H9 (cell line): ENCODE results near the gene PKP1. TPM values are rescaled to one million over a fixed set of nuclear protein-coding genes. Genes with fewer than 3 reads are reported as not detected.

Experiments used
- DNase-seq: peaks from one replicate; pipeline ENCODE4 v3.0.0-alpha.2; 2017
- H2AFZ ChIP-seq: one replicate; pipeline ENCODE4 v1.6.1; 2013; ENCODE audit warnings: mild to moderate bottlenecking, low read length, control low read depth, moderate library complexity
- H2AK5ac ChIP-seq: 2 replicates; pipeline ENCODE4 v1.6.1; 2013; ENCODE audit warnings: low read length, control low read depth, mixed read lengths; ENCODE audit not compliant: insufficient read length
- H2BK120ac ChIP-seq: one replicate; pipeline ENCODE4 v1.6.1; 2013; ENCODE audit warnings: low read depth, mild to moderate bottlenecking, low read length, control low read depth, inconsistent platforms; ENCODE audit not compliant: poor library complexity, severe bottlenecking
- H2BK12ac ChIP-seq: 2 replicates; pipeline ENCODE4 v1.6.1; 2013; ENCODE audit warnings: low read length, control low read depth, mixed read lengths, low read depth; ENCODE audit not compliant: insufficient read length
- H2BK15ac ChIP-seq: 2 replicates; pipeline ENCODE4 v1.6.1; 2013; ENCODE audit warnings: low read depth, low read length, control low read depth
- H2BK20ac ChIP-seq: one replicate; pipeline ENCODE4 v1.6.1; 2013; ENCODE audit warnings: low read depth, mild to moderate bottlenecking, low read length, control low read depth, inconsistent platforms; ENCODE audit not compliant: poor library complexity, severe bottlenecking
- H2BK5ac ChIP-seq: 2 replicates; pipeline ENCODE4 v1.6.1; 2013; ENCODE audit warnings: low read length, control low read depth, mixed read lengths; ENCODE audit not compliant: insufficient read length
- H3K14ac ChIP-seq: 2 replicates; pipeline ENCODE4 v1.6.1; 2013; ENCODE audit warnings: low read length, control low read depth; ENCODE audit not compliant: insufficient read depth
- H3K18ac ChIP-seq: 2 replicates; pipeline ENCODE4 v1.6.1; 2013; ENCODE audit warnings: low read depth, mild to moderate bottlenecking, mixed read lengths, low read length, control low read depth; ENCODE audit not compliant: insufficient read length
- H3K23ac ChIP-seq: 2 replicates; pipeline ENCODE4 v1.6.1; 2013; ENCODE audit warnings: low read length, control low read depth, mixed read lengths, low read depth; ENCODE audit not compliant: insufficient read length
- H3K23me2 ChIP-seq: 2 replicates; pipeline ENCODE4 v1.6.1; 2013; ENCODE audit warnings: low read depth, mild to moderate bottlenecking, mixed read lengths, low read length, control low read depth; ENCODE audit not compliant: insufficient read length, poor library complexity, severe bottlenecking
- H3K27ac ChIP-seq: 2 replicates; pipeline ENCODE4 v1.5.1; 2013; ENCODE audit warnings: low read length, control low read depth, mixed read lengths, low read depth; ENCODE audit not compliant: insufficient read length
- H3K27me3 ChIP-seq: 2 replicates; pipeline ENCODE4 v1.6.1; 2013; ENCODE audit warnings: low read length, control low read depth, inconsistent platforms; ENCODE audit not compliant: insufficient read depth
- H3K4ac ChIP-seq: 2 replicates; pipeline ENCODE4 v1.6.1; 2013; ENCODE audit warnings: low read depth, mild to moderate bottlenecking, control low read depth, inconsistent platforms, low read length, moderate library complexity
- H3K4me1 ChIP-seq: 2 replicates; pipeline ENCODE4 v1.6.1; 2013; ENCODE audit warnings: low read length, control low read depth, inconsistent platforms; ENCODE audit not compliant: insufficient read depth
- H3K4me2 ChIP-seq: 2 replicates; pipeline ENCODE4 v1.6.1; 2013; ENCODE audit warnings: low read length, control low read depth, mixed read lengths; ENCODE audit not compliant: insufficient read length, insufficient read depth
- H3K56ac ChIP-seq: 2 replicates; pipeline ENCODE4 v1.6.1; 2013; ENCODE audit warnings: low read depth, mild to moderate bottlenecking, mixed read lengths, low read length, control low read depth; ENCODE audit not compliant: insufficient read length
- H3K79me1 ChIP-seq: 2 replicates; pipeline ENCODE4 v1.6.1; 2013; ENCODE audit warnings: low read depth, mild to moderate bottlenecking, moderate library complexity, low read length, control low read depth, inconsistent platforms; ENCODE audit not compliant: insufficient read depth, poor library complexity, severe bottlenecking
- H3K79me2 ChIP-seq: 2 replicates; pipeline ENCODE4 v1.6.1; 2013; ENCODE audit warnings: low read length, control low read depth, inconsistent platforms; ENCODE audit not compliant: insufficient read depth
- H3K9ac ChIP-seq: 2 replicates; pipeline ENCODE4 v1.6.1; 2013; ENCODE audit warnings: low read length, control low read depth, mixed read lengths; ENCODE audit not compliant: insufficient read length; ENCODE audit errors: extremely low read depth
- H3K9me3 ChIP-seq: one replicate; pipeline ENCODE4 v1.6.1; 2013; ENCODE audit warnings: low read depth, low read length, inconsistent platforms; ENCODE audit not compliant: control insufficient read depth
- H3T11ph ChIP-seq: one replicate; pipeline ENCODE4 v1.6.1; 2013; ENCODE audit warnings: mild to moderate bottlenecking, low read length, control low read depth, inconsistent platforms
- H4K20me1 ChIP-seq: one replicate; pipeline ENCODE4 v1.6.1; 2013; ENCODE audit not compliant: control insufficient read depth, insufficient read length, insufficient read depth
- H4K5ac ChIP-seq: 2 replicates; pipeline ENCODE4 v1.6.1; 2013; ENCODE audit warnings: low read depth, mild to moderate bottlenecking, mixed read lengths, low read length, control low read depth; ENCODE audit not compliant: insufficient read length
- H4K8ac ChIP-seq: replicated peaks from 2 replicates; pipeline ENCODE4 v1.6.1; 2013; ENCODE audit warnings: low read length, control low read depth, mixed read lengths, low read depth; ENCODE audit not compliant: insufficient read length
- H4K91ac ChIP-seq: 2 replicates; pipeline ENCODE4 v1.6.1; 2013; ENCODE audit warnings: low read depth, mild to moderate bottlenecking, moderate library complexity, mixed read lengths, low read length, control low read depth; ENCODE audit not compliant: insufficient read length
- H3K27ac Mint-ChIP-seq, 3 experiments: 2 replicates in 2 of 3; 3 replicates in 1 of 3; pipeline ENCODE4 v1.8.0; 2020 to 2021; ENCODE audit warnings: mixed read lengths in 3 of 3, mild to moderate bottlenecking in 1 of 3, moderate library complexity in 1 of 3
- H3K27me3 Mint-ChIP-seq: 2 replicates; pipeline ENCODE4 v1.8.0; 2021; ENCODE audit warnings: low read depth, mild to moderate bottlenecking, moderate library complexity, mixed read lengths
- H3K36me3 Mint-ChIP-seq, 3 experiments: 2 replicates in 2 of 3; 3 replicates in 1 of 3; pipeline ENCODE4 v1.8.0; 2020 to 2021; ENCODE audit warnings: low read depth in 3 of 3, mixed read lengths in 3 of 3; ENCODE audit not compliant: insufficient read depth in 1 of 3
- H3K4me1 Mint-ChIP-seq, 2 experiments: 2 replicates each; pipeline ENCODE4 v1.8.0; 2020; ENCODE audit warnings: mixed read lengths in 2 of 2
- H3K4me3 Mint-ChIP-seq, 2 experiments: 2 replicates in 1 of 2; 3 replicates in 1 of 2; pipeline ENCODE4 v1.8.0; 2020 to 2021; ENCODE audit warnings: mild to moderate bottlenecking in 2 of 2, mixed read lengths in 2 of 2, moderate library complexity in 1 of 2
- H3K9me3 Mint-ChIP-seq, 2 experiments: 2 replicates in 1 of 2; 3 replicates in 1 of 2; pipeline ENCODE4 v1.8.0; 2020; ENCODE audit warnings: mild to moderate bottlenecking in 2 of 2, mixed read lengths in 2 of 2, moderate library complexity in 1 of 2
- CTCF ChIP-seq: fragments of 200-600 bp; sonication (generic); conservative IDR thresholded peaks from 3 replicates; pipeline ENCODE4 v1.8.0; 2021; ENCODE audit warnings: antibody characterized with exemption, mild to moderate bottlenecking
- WGBS: extraction: QIAGEN DNeasy Blood & Tissue Kit; methylation state at CpG from one replicate; pipeline ENCODE4 v1.1.7; 2013; ENCODE audit warnings: missing lambda C conversion rate, low lambda C conversion rate, mixed read lengths; ENCODE audit not compliant: insufficient read length; ENCODE audit errors: extremely low coverage; 5-methylcytosine and 5-hydroxymethylcytosine counted together
- total RNA-seq: library from RNA; stranded (reverse); gene quantifications from 2 replicates; pipeline ENCODE4 v1.2.1, GENCODE V29; 2021

Gene PKP1
- total RNA-seq, 1 experiment from 2014 or later: 0.09 TPM

- no CpG with 5 or more reads among the region's 15 CpGs for WGBS
- no peak overlapping the region for H3K4me3 Mint-ChIP-seq
- no peak for TF ChIP-seq CTCF
Measured at GRCh38 chr1:201360901-201361651, 77.8 kb downstream of the PKP1 start.

More at GRCh38 chr1:201360901-201361651, 77.8 kb downstream of the PKP1 start:
- Histone ChIP-seq H3T11ph (no peak overlapping the region), H3K23me2 (no peaks in the 10 kb centered on the region), H2BK120ac (no peak overlapping the region), H3K18ac (no peak overlapping the region), H3K56ac (no peak overlapping the region), H4K91ac (no peak overlapping the region), H3K4me1 (no peaks in the 10 kb centered on the region), H4K20me1 (no peaks in the 10 kb centered on the region), H2BK15ac (no peak overlapping the region), H3K4ac (no peak overlapping the region), H3K9ac (no peak overlapping the region), H2BK20ac (no peak overlapping the region), H3K14ac (no peak overlapping the region), H3K79me2 (no peaks in the 10 kb centered on the region), H2AK5ac (no peak overlapping the region), H3K23ac (no peak overlapping the region), H4K8ac (no peak overlapping the region), H4K5ac (no peak overlapping the region), H2BK5ac (no peak overlapping the region), H3K4me2 (no peak overlapping the region), H2BK12ac (no peak overlapping the region), H3K27ac (no peak overlapping the region), H3K79me1 (no peaks in the 10 kb centered on the region), H3K27me3 (no peaks in the 10 kb centered on the region), H3K9me3 (no peaks in the 10 kb centered on the region), H2AFZ (no peak overlapping the region)
- Mint-ChIP-seq H3K9me3 (no peaks in the 10 kb centered on the region), H3K4me1 (peaks cover 13 to 23% of the 10 kb centered on the region in 2 experiments), H3K27ac (no peak overlapping the region), H3K27me3 (peaks cover 1% of the 10 kb centered on the region), H3K36me3 (no peaks in the 10 kb centered on the region)
- DNase-seq: no peak
